ENCODE data around the gene MB.

Gene MB

DNA sequence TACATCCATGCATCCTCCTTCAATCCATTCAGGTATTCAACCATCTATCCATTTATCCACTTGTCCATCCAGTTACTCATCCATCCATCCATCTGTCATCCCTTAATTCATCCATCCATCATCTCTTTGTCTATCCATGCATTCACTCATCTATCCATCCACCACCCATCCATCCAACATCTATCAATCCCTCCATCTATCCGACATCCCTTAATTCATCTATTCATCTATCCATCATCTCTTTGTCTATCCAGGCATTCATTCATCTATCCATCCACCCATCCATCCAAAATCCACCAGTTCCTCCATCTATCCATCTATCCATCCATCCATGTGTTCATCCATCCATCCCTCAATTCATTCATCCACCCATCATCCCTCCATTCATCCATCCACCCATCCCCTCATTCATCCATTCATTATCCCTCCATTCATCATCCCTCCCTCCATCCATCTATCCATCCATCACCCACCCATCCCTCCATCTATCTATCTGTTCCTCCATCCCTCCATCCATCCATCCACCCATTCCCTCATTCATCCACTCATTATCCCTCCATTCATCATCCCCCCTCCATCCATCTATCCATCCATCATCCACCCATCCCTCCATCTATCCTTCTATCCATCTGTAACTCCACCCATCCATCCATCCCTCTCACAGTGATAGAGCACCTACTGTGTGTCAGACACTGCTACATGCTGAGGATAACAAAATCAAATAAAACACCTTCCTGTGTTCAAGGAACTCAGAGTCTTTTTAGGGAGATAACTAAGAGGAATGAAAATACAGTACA is 1.5 kb upstream of the MB start:
- DNase-seq (ENCODE audit: low read depth in 3 of 3, low spot score in 1 of 3): no peak

DNA sequence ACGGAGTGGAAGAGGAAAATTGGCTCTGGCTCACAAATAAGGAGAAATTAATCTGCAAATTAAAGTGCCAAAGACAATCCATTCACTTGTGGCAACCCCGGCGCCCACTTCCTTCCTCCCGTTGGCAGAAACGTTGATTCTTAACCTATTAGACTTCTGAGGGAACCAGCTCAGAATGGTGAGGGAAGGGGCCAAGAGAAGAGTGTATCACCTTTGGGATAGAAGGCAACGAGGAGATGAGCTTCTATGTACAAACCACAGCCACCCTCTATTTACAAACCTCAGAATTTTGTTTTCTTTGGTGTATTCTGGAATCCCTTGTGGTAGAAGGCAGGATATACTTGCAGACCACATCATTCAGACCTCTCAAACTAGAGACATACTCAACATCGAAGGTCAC is 1.1 kb downstream of the MB start:
- no peak for DNase-seq (ENCODE audit: low read depth in 3 of 3, low spot score in 1 of 3)

DNA sequence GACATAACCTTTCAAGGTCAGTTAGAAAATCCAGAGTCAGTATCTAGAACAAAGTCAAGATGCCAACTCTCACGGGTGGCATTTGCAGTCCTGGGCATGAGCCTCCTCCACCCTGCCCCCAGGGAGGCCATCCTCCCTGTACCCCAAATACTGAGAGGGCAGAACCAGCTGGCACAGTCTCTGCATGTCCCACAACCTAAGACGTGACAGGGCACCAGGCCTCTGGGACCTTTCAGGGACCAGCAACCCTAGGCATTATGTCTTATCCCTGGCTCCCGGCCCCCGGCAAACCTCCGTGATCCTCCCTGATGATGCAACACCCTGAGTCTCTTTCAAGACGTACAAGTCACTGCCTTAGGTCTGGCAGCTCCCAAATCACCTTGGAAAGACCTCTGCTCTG is 2.0 kb downstream of the MB start:
- DNase-seq (ENCODE audit: low read depth in 3 of 3, low spot score in 1 of 3): no peak

DNA sequence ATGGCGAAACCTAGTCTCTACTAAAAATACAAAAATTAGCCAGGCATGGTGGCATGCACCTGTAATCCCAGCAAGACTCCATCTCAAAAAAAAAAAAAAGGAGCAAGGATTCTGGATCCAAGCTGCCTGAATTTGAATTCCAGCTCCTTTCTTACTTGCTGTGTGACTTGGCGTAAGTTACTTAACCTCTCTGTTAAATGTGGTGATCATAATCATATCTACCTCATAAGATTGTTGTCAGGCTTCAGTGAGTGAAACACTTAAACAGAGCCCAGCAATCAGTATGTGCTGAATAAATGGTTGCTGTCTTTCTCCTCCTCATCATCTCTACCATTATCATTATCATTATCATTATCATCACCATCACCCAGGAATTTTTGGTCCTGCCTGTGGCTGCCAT is 2.7 kb downstream of the MB start:
- DNase-seq (ENCODE audit: low read depth in 3 of 3, low spot score in 1 of 3): no peak

DNA sequence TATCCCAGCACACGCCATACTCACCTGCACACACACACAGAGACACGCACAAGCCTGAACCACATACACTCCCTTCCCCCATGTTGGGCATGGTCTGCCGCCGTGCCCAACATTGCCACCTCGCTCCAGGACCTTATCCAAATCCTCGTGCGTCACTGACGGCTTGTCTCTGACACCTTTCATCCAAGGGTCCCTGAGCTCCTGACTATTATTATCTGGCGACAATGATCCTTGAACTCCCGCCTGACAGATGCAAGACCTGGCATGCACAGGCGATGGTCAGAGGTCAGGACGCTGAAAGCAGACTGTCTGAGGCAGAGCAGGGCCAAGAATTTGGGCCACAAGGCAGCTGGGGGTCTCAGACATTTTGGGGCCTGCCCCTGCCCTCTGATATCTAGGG is 4.2 kb downstream of the MB start:
- DNase-seq (ENCODE audit: low read depth in 3 of 3, low spot score in 1 of 3): no peak

DNA sequence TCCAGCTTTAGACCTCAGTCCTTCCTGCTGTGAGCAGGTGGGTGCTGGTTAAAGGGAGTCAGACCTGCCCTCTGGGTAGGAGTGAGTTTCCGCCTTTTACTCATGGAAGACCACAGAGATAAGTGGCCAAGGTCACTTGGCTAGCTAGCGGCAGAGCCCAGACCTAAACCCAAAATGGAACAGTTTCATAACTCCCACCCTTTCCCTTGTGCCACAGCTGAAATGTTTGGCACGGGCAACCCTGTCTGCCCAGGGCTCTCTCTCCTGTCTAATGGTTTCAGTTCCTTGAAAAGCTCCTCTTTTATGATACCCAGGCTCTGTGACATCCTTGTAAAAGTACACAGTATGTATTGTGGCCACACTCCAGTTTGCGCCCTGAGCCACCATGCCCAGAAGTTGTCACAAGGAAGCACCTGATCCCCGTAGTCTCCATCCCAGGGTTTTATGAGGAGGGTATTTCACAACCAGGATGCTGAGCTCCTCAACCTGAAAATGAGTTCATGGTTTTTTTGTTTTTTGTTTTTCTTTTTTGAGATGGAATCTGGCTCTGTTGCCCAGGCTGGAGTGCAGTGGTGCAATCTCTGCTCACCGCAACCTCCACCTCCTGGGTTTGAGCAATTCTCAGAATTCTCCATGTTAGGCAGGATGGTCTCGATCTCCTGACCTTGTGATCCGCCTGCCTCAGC is 5.1 kb downstream of the MB start:
- no peak for DNase-seq (ENCODE audit: low read depth in 3 of 3, low spot score in 1 of 3)

DNA sequence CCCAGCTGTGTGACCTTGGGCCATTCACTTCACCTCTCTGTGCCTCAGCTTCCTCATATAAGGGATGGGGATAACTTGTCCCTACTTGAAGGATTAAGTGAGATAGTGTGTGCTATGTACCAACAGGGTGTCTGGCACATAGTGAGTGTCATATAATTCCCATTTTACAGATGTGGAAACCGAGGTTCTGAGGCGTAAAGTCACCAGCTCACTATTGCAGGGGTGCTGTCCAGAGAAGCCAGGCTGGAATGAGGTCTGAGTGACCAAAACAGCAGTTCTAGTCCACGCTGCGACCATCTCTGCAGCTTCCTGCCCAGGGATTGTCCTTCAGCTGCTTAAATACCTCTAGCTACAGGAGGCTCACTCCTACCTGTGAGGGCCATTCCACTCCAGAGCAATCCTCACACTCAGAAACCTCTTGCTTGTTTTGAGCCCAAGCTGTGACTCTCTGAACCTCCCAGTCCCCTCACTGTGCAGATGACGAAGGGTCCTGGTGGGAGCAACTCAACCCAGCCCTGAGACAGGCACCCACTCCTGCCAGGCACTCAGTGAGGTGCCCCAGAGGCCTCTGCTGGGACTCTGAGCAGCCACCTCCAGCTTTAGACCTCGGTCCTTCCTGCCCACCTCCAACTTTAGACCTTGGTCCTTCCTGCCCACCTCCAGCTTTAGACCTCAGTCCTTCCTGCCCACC is 5.8 kb downstream of the MB start:
- DNase-seq (ENCODE audit: low read depth in 3 of 3, low spot score in 1 of 3): no peak

DNA sequence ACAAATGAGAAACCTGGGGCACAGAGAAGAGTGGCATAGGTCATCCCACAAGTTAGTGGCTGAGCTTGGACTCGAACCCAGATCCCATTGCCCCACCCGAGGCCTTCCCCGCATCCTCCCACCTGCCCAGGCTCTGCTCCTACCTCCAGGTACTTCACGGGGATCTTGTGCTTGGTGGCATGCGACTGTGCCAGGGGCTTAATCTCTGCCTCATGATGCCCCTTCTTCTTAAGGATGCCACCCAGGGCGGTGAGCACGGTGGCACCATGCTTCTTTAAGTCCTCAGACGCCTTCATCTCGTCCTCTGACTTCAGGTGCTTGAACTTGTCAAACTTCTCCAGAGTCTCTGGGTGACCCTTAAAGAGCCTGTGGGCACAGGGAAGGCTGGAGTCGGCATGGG is 6.4 kb downstream of the MB start:
- no peak for DNase-seq (ENCODE audit: low read depth in 3 of 3, low spot score in 1 of 3)

DNA sequence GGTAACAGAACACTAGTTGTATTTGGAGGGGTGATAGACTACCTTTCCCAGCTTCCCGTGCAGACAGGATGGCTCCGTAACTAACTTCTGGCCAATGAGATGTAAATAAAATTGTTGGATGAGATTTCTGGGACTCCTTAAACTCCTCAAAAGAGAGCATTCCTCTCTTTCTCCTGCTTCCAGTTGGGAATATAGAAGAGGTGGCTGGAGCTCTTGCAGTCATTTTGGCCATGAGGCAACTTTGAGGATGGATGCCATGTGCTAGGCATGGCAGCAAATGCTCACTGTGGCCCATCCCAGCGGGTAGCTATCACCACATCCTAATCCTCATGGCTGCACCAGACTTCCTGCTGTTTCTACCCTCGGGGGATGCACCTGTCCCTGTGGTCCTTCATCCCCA is 7.4 kb downstream of the MB start:
- no peak for DNase-seq (ENCODE audit: low read depth in 3 of 3, low spot score in 1 of 3)

DNA sequence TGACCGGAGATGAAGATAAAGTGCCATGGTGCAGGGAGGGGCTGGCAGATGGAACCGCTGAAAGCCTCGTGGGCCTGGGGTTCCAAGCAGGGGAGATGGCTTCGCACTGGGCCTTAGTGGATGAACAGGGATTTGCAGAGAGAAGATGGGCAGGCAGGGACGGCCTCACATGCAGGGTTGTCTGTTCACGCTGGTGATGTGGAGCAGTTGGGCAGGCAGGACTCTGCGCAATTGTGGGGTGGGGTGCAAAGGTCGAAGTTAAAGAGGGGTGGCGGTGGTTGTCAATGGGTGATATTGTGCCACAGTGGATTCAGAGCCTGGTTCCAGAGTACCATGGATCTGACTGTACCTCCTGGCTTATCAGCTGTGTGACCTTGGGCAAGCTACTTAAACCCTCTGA is 7.9 kb downstream of the MB start:
- DNase-seq (ENCODE audit: low read depth in 3 of 3, low spot score in 1 of 3): no peak

DNA sequence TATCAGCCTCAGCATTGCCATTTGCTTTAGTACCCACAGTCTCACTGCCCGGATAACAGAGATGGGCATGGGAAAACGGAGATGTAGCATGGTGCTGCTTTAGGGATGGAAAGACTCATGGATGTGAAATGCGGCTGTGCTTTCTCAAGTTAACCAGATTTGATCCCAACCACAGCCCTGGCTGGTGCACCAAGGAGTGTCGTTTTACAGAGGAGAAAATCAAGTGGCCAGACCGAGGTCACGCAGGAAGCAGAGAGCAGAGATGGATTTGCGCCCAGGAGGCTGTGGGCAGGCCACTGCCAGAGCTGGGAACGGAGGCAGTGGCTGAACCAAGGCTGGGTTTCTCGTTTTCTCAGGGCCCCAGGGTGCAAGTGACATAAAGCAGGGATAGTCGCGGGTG is 9.0 kb downstream of the MB start:
- DNase-seq (ENCODE audit: low read depth in 3 of 3, low spot score in 1 of 3): no peak

DNA sequence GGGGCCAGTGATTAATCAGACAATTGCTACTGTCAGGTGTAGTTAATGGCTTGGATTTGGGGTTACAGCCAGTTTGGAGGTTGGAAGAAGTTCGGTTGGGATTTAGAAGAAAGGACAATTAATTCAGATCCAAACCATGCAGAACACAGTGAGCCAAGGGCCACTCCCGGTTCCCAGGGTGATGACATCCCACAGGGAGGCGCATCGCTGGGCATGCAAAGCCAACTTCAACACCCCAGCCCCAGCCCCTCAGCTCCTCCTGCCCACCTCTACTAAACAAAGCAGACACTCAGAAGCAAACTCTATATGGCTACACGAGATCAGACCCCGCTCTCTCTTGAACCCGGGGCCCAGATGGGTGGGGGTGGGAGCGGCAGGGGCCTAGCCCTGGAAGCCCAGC is 10.2 kb downstream of the MB start:
- no peak for DNase-seq (ENCODE audit: low read depth in 3 of 3, low spot score in 1 of 3)

DNA sequence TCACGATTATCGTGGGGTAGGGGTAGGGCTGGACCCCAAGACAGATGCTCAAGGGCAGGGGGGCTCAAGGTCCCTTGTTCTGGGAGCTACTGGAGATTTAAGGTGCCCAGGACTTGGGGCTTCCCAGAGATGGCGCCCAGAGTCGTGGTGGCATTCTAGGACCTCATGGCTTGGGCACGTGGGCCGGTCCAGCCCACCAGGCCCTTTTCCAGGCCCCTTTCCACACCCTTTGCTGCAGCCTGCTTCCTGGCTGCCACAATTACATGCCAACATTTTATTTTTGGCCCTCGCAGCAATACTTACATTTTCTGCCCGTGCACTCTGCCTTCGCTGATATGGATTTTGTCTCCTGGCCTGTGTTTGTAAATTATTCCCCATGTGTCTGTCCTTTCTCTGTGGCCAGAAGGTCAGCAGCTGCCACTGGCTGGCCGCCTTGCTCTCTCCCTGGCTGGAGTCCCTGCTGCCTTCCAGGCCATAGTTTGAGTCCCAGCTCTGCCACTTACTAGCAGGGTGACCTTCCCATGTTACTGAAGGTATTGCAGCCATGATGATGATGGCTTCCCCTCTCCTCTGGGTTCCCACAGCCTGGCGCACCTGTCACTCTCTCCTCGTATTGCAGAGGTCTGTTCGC is 11.2 kb downstream of the MB start:
- no peak for DNase-seq (ENCODE audit: low read depth in 3 of 3, low spot score in 1 of 3)

DNA sequence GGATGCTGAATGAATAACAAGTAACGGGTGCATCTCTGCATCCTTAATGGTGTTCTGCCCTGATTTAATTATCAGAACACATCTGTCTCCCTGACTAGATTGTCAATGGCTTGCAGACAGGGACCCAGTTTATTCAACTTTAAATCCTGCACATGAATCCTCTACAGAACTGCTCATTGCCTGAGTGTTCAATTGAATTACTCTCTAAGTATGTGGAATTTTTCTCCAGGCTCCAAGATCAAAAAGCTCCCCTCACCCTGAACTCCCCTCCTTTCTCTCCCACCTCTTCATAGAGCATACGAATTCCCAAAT is 11.8 kb downstream of the MB start:
- DNase-seq (ENCODE audit: low read depth in 3 of 3, low spot score in 1 of 3): no peak

DNA sequence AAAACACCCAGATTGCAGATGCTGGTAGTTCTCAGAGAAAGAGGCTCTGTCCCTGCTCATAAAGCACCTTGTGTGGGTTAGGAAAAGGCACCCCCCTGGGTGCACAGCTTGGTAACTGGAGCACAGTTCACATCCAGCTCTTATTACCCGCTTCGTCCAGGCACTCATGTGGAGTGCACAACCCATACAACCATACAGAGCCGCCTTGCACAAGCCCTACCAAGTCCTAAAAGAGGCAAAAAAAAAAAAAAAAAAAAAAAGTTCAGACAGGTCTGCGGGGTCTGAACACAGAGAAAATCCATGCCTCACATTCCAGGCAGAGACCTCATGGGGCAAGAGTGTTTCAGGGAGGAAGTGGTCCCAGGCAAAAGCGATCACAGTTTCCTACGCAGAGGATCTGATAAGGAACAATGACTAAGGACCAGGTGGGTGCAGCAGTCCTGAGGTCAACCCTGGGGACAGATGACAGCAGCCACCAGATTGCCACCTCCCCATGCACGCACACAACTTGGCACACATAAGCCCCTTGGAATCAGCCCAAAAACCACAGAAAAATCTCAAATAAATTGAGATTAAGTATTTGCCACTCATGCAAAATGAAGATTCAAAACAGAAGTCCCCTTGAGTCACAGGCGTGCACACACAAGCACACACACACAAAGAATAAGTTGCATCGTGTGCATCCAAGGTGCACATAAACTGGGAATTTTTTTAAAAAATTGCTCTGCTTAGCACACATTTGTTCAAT is 12.3 kb downstream of the MB start:
- DNase-seq (ENCODE audit: low read depth in 3 of 3, low spot score in 1 of 3): no peak

DNA sequence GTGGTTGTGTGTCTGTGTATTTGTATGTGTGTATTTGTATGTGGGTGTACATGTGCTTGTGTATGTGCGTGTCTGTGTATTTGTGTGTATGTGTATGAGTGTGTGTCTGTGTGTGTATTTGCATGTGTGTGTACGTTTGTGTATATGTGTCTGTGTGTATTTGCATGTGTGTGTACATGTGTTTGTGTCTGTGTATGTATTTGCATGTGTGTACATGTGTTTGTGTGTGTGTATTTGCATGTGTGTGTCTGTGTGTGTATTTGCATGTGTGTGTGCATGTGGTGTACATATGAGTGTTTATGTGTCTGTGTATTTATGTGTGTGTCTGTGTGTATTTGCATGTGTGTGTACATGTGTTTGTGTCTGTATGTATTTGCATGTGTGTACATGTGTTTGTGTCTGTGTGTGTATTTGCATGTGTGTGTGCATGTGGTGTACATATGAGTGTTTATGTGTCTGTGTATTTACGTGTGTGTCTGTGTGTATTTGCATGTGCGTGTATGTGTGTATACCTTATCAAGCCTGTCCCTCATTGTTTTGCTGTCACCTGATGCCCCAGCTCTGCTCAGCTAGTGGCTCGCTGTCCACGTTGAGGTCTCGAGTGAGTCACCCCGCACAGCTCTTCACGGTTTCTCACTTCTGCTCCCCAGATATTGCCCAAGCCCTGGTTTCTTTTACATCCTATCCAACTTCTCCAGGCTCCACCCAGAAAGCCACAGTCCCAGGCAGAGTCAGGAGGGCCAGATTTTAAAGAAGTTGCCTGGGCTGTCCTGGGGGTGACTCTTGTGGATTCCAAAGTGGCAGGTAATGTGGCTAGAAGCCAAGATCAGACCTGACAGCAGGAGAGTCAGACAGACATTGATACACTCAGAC is 15.2 kb downstream of the MB start:
- DNase-seq (ENCODE audit: low read depth in 3 of 3, low spot score in 1 of 3): no peak

DNA sequence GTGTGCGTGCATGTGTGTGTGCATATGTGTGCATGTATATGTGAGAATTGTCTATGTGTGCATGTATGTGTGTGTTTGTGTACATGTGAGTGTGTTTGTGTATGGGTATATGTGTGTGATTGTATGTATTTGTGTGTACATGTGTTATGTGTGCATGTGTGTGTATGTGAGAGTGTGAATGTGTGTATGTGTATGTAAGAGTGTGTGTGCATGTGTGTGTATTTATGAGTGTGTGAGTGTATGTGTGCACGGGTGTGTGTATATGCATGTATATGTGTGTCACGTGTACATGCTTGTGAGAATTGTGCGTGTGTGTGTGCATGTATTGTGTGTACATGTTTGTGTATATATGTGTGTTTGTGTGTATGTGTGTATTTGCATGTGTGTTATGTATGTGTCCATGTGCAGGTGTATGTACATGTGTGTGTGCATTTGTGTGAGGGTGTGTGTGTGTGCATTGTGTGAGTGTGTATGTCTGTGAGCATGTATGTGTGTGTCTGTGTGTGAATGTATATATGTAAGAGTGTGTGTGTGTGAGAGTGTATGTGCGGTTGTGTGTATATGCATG is 16.0 kb downstream of the MB start:
- no peak for DNase-seq (ENCODE audit: low read depth in 3 of 3, low spot score in 1 of 3)

DNA sequence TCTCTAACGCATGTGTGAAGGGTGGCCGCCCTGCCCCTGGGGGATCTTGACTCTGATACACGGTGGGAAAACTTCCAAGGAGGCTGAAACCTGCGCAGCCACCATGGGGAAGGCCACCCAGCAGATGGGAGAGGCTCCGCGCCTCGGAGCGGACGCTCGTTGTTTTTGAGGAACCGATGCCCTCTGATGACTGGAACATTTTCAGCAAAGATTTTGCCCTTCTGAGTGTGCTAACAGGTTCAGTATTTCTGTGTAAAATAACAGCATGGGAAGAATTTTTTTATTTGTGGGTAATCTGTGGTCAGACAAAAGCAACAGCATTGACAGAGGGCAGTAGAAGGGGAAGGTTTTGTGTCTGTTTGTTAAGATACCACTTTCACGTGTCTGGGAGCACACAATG is 16.7 kb downstream of the MB start:
- no peak for DNase-seq (ENCODE audit: low read depth in 3 of 3, low spot score in 1 of 3)

DNA sequence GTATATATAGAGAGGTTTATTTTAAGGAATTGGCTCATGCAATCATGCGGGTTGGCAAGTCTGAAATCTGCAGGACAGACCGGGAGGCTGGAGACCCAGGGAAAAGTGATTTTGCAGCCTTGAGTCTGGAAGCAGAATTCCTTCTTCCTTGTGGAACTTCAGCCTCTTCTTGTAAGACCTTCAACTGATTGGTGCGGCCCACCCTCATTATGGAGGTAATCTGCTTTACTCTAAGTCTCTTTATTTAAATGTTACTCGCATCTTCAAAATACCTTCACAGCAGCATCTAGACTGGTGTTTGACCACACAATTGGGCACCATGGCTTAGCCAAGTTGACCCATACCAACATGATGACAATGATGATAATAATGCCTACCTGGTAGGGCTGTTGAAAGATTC is 17.8 kb downstream of the MB start:
- no peak for DNase-seq (ENCODE audit: low read depth in 3 of 3, low spot score in 1 of 3)

DNA sequence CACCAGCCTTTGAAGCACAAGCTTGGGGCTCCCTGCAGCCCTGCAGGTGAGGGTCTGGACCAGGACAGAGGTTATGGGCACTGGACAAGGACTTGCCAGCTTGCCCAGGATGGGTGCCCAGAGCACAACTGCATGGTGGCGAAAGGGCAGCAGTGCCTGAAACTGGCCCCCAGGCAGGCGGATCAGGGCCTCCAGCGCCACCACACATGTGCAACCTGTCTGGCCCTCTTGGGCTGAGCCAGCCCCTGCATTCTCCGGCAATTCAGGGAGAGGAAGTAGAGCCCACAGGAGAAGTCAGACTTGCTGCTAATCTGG is 18.8 kb downstream of the MB start:
- no peak for DNase-seq (ENCODE audit: low read depth in 3 of 3, low spot score in 1 of 3)

Data from stimulated activated CD4-positive, alpha-beta T cell treated with anti-CD3 and anti-CD28 coated beads, TNF-alpha, amount 100 ng/mL, for 1 hour (primary cell).